DMS114 treated with DMSO at 0.1 percent for 48 hours (cell line): ENCODE results near the gene ADAMTS17.
"Not testable (repeated sequence)": the region's sequence is repeated elsewhere in the genome, so short reads cannot be mapped to it uniquely, and the experiment has no call there.

Source experiments
- DNase-seq: peaks from one replicate; lab custom pipeline; 2025; ENCODE audit not compliant: unreplicated experiment; lab: John Stamatoyannopoulos, UW

Gene ADAMTS17

DNA sequence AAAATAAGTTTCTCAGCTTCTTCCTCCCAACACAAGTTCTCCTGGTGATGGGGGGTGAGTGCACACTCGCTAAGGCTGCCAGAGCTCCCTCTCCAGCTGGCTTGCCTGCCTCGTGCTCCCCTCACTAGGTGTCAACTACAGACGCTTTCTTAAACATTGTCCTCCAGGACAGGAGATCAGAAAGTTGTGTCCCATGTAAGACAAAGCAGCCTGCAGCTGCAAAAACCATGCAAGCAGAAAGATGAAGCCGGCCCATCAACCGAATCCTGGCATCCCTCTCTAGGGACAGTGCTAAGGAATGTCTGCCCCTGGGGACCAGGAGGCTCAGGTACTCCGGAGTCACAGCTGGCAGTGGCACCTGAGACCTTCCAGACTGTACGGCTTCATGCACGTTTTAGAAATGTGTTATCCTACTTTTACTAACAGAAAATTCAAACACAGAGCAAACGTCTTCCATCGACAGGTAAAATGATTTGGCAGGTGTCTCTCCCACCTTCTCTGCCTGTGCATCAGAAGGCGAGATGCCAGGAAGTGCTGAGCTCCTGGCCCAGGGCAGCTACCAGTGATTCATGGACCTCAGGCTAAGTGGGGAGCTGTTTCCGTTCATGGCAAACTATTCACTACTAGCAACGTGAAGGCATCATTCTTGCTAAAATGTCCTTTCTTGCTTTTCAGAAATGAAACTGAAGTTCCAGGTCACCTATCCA lies 246.1 kb downstream of the ADAMTS17 start:
- DNase-seq = no peak

DNA sequence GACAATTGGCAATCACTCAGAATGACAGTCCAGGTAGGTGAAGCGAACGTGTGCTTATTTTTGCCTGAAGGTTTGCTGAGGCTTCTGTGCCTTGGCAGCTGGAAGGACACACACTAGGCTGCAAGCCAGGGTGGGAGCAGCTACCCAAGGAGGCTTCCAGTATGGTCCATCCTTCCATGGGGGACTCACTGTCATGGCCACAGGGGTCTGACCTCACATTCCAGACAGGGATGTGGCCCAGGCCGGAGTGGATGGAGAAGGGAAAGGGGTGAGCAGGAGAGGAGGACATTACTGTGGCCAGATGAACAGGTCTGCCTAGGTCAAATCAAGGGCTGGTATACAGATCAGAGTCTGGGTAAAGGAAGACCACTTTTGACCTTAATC lies 247.7 kb downstream of the ADAMTS17 start:
- DNase-seq = no peak

DNA sequence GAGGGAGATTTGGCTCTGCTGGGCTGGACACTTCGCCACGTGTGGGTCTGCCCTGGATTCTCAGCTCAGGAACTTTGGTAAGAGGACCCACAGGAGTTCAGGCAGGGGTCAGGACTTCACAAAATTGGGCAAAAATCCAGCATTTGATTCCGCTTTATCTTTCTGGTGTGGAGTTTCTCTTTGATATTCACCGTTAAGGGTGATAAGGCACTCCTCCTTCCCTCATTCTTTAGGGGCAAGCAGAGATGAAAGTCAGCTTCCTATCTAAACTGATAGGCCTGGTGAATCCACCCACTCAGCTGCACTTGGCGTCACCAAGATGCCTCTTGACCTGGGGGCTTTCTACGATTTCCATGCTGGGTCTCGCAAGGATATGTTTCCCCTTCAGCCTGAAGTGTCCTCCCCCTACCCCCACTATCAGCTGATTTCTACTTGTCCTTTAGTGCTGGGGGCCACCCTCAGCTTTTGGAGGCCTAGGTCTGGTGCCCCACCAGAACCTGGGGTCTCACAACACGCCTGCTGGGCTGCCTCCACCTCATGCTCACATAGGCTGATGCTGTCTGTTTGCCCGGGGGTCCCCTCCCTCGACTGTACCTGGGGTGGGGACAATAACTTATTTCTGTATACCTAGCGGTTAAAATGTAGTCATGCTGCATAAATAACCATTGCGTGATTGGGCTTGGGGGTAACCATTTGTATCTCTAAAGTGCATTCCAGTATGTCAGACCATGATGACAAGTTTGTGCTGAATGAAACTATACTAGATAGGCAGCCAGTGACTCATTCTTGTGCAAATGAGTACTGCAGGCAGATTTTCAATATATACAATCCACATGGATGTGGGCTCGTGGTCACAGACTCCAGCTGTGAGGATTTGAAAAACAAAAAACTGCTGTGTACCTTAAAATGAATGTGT lies 248.3 kb downstream of the ADAMTS17 start:
- DNase-seq = no peak

DNA sequence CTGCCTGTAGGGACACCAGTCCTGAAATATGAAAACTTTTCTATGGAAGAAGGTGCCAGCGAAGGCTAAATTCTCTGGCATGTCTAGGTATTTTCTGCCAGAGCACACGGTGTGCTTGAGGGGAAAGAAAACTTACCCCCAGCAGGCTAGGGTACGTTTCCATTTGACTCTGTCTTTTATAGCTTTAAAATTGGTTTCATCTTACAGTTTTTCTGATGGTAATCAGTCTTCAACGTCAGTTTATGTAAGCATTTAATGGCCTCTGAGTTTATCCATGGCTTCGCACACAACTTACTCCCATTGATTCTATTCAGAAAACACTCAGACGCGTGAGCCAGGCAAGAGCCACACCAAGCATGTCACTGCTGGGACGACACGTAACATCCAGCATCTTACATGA lies 249.7 kb downstream of the ADAMTS17 start:
- no peak for DNase-seq

- DNase-seq = no peak
Measured at GRCh38 chr15:100090411-100090810, 251.4 kb downstream of the ADAMTS17 start.

DNA sequence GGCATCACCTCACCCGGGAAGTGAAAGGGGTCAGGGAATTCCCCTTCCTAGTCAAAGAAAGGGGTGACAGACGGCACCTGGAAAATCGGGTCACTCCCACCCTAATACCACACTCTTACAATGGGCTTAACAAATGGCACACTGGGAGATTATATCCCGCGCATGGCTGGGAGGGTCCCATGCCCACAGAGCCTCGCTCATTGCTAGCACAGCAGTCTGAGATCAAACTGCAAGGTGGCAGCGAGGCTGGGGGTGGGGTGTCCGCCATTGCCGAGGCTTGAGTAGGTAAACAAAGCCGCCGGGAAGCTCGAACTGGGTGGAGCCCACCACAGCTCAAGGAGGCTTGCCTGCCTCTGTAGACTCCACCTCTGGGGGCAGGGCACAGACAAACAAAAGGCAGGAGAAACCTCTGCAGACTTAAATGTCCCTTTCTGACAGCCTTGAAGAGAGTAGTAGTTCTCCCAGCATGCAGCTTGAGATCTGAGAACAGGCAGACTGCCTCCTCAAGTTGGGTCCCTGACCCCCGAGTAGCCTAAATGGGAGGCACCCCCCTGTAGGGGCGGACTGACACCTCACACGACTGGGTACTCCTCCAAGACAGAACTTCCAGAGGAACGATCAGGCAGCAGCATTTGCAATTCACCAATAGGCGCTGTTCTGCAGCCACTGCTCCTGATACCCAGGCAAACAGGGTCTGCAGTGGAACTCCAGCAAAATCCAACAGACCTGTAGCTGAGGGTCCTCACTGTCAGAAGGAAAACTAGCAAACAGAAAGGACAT lies 257.5 kb downstream of the ADAMTS17 start:
- DNase-seq = not testable (repeated sequence)

GRCh38 chr15:100083572-100083971 lies 258.2 kb downstream of the ADAMTS17 start:
- no peak for DNase-seq

DNA sequence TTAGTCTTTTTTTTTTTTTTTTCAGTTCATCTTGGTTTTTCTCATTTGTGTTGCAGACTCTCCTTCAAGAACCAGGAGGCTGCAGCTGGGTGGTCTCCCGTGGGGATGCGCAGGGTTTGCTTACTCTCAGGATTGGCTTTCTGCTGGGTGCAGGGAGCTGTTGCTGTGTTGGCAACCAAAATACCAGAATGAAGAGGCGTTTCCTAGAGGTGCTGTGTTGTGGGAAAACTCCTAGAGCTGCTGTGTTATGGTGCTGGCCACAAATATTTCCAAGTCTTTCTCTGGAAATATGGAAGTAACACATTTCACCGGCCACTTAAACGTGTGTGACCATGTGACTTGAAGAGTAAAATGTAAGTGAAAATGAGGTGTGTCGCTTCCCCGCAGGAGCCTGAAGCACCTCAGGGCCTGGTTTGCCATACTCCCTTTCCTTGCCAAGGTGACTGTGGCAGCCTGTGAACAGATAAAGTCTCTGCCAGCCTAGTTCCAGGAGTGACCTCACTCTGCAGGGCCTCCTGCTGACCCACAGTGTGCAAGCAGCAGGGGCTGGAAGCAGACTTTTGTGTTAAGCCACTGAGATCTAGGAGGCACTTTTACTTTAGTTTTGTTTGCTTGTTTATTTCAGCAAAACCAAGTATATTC lies 258.9 kb downstream of the ADAMTS17 start:
- no peak for DNase-seq

GRCh38 chr15:100081454-100081853 lies 260.3 kb downstream of the ADAMTS17 start:
- no peak for DNase-seq

- DNase-seq = no peak
Measured at GRCh38 chr15:100078511-100079220, 263.1 kb downstream of the ADAMTS17 start.

DNA sequence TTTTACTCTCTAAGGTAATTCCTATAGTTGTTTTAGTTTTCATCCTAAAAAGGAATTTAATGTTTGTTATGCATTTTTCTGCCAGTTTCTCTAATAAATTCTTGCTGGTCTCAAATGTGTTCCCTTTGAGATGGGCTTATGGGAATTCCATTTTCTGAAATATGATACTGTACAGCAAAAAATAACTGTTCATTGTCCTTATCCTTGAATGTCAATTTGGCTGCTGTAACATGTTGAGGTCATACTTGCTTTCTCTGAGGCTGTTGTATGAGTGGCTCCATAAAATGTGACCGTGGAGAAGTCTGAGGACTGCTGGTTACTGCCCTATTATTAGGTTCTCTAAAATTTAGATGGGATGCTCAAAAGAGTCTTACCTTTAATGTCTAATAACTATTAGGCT lies 266.5 kb downstream of the ADAMTS17 start:
- DNase-seq = no peak

DNA sequence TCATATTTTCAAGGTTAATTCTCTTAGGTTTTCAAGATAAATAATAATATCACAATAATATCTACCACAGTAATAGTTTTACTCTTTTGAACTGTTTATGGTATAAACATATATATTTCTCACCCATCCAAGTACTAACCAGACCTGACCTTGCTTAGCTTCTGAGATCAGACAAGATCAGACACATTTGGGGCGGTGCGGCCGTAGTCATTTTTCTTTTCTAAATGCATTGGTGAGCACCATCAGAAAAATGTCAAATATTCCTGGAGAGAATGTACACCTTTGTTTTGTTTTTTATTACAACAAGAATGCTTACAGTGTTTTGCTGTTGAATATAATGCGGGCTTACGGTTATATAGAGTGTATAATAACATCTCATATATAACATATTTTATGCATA lies 267.8 kb downstream of the ADAMTS17 start:
- DNase-seq = no peak

DNA sequence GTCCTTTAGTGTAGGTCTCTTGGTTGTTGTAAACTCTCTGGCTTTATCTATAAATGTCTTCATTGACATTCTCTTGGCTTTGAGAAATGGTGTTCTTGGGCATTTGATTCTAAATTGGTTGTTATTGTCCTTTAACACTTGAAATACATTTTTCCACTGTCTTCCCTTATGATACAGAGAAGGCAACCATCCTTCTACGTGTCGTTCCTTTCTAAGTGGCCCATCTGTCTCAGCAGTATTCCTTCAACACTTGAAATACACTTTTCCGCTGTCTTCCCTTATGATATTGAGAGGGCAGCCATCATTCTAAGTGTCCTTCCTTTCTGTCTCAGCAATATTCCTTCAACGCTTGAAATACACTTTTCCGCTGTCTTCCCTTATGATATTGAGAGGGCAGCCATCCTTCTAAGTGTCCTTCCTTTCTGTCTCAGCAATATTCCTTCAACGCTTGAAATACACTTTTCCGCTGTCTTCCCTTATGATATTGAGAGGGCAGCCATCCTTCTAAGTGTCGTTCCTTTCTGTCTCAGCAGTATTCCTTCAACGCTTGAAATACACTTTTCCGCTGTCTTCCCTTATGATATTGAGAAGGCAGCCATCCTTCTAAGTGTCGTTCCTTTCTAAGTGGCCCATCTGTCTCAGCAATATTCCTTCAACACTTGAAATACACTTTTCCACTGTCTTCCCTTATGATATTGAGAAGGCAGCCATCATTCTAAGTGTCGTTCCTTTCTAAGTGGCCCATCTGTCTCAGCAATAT lies 275.1 kb downstream of the ADAMTS17 start:
- DNase-seq = not testable (repeated sequence)

- no peak for DNase-seq
Measured at GRCh38 chr15:100061944-100062343, 279.8 kb downstream of the ADAMTS17 start.

- no peak for DNase-seq
Measured at GRCh38 chr15:100060276-100060926, 281.4 kb downstream of the ADAMTS17 start.

GRCh38 chr15:100059521-100059920 lies 282.3 kb downstream of the ADAMTS17 start:
- DNase-seq = no peak

- no peak for DNase-seq
Measured at GRCh38 chr15:100059094-100059493, 282.7 kb downstream of the ADAMTS17 start.

DNA sequence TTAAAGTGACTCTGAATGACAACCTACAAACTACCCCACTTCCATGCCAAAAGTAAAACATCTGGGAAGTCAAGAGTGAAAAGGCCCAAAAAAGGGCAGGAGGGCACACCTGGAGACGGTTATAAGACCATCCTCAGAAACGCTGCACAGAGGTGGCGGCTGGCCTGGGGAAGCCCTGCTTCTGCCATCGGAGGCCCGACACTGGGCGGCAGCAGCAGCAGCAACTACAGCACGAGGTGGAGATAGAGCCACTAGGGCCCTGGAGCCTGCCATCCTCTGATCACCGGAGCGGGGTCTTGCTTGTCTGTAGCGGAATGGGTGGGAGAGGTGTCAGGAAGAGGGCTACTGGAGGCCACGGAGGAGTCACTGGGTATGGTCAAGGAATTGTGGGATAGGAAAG lies 283.3 kb downstream of the ADAMTS17 start:
- DNase-seq = no peak

DNA sequence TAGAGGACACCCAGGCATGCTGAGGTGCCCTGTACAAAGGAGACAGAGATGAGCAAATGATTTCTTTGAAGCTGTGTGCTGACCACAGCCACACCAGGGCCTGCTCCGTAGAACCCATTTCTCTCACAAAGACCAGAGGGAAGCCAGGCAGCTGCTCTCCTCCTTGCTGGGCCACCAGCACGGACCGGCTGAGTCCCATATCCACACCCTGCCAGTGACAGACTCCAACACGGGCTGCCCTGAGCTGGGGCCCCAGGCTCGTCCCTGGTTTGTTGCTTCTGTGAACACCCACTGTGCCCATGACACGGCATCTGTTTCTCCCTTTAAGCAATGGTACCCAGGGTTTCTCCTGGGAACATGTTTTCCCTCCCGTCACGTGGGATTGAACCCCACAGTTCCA lies 284.5 kb downstream of the ADAMTS17 start:
- DNase-seq = no peak
